Subcutaneous abdominal adipose tissue (tissue), 5 donors: ENCODE measurements around the gene NUP214.

Experiments used
- H3K27ac ChIP-seq: one replicate; pipeline ENCODE4 v1.7.0; 2013; ENCODE audit warnings: low read depth, mild to moderate bottlenecking, inconsistent platforms, low read length, moderate library complexity
- H3K27me3 ChIP-seq, 5 donors: one replicate each; pipeline ENCODE4 v1.7.0; 2013; ENCODE audit warnings: low read length in 5 of 5, inconsistent platforms in 1 of 5; ENCODE audit not compliant: control insufficient read depth in 5 of 5, insufficient read depth in 4 of 5
- H3K36me3 ChIP-seq, 5 donors: one replicate each; pipeline ENCODE4 v1.7.0; 2013; ENCODE audit warnings: low read length in 5 of 5; ENCODE audit not compliant: control insufficient read depth in 5 of 5, insufficient read depth in 5 of 5
- H3K4me1 ChIP-seq, 5 donors: one replicate each; pipeline ENCODE4 v1.7.0; 2013; ENCODE audit warnings: low read length in 5 of 5, mild to moderate bottlenecking in 3 of 5, moderate library complexity in 1 of 5; ENCODE audit not compliant: control insufficient read depth in 5 of 5, insufficient read depth in 5 of 5
- H3K4me3 ChIP-seq, 5 donors: one replicate each; pipeline ENCODE4 v1.7.0; 2013; ENCODE audit warnings: low read length in 5 of 5, low read depth in 1 of 5
- H3K9ac ChIP-seq, 5 donors: one replicate each; pipeline ENCODE4 v1.7.0; 2013; ENCODE audit warnings: low read length in 5 of 5, mild to moderate bottlenecking in 4 of 5, moderate library complexity in 3 of 5
- H3K9me3 ChIP-seq, 5 donors: one replicate each; pipeline ENCODE4 v1.7.0; 2013; ENCODE audit warnings: low read length in 5 of 5; ENCODE audit not compliant: control insufficient read depth in 5 of 5
- donor health status: healthy.
- donor health status: healthy.
- donor health status: healthy.
- donor health status: healthy.
- donor health status: healthy.

The NUP214 gene

GRCh38 chr9:131125038-131125287 is 423 bp upstream of the NUP214 start:
- Histone ChIP-seq H3K9ac (peak overlapping the region; percentile 79 to 98 (median 88)), H3K4me3 (peak overlapping the region; percentile 78 to 100 (median 88)), H3K27me3 (no peaks in the 10 kb centered on the region), H3K27ac (peak overlapping the region; percentile 84), H3K9me3 (no peaks in the 10 kb centered on the region), H3K36me3 (peaks cover 19 to 51% (median 49%) of the 10 kb centered on the region in 5 donors), H3K4me1 (peaks cover 7 to 21% (median 19%) of the 10 kb centered on the region in 5 donors)

GRCh38 chr9:131126059-131126426 is 657 bp downstream of the NUP214 start:
- H3K9me3 ChIP-seq: no peaks in the 10 kb centered on the region

GRCh38 chr9:131129183-131129582 is 3.8 kb downstream of the NUP214 start:
- no peak overlapping the region for H3K4me3 ChIP-seq
- H3K9me3 ChIP-seq: no peaks in the 10 kb centered on the region
- H3K4me1 ChIP-seq: peaks cover 7 to 21% (median 19%) of the 10 kb centered on the region in 5 donors
- H3K36me3 ChIP-seq: peaks cover 42 to 67% (median 63%) of the 10 kb centered on the region in 5 donors
- no peaks in the 10 kb centered on the region for H3K27me3 ChIP-seq
- H3K27ac ChIP-seq: no peak overlapping the region
- no peak overlapping the region for H3K9ac ChIP-seq

More at GRCh38 chr9:131126059-131126426, 657 bp downstream of the NUP214 start:
- H3K36me3 ChIP-seq: peaks cover 27 to 51% (median 49%) of the 10 kb centered on the region in 5 donors
- H3K9ac ChIP-seq: peak overlapping the region; percentile 89 to 99 (median 93)
- H3K27ac ChIP-seq: peak overlapping the region; percentile 84
- peaks cover 7 to 21% (median 19%) of the 10 kb centered on the region in 5 donors for H3K4me1 ChIP-seq
- peak overlapping the region; percentile 85 to 100 (median 98) for H3K4me3 ChIP-seq
- H3K27me3 ChIP-seq: no peaks in the 10 kb centered on the region

DNA sequence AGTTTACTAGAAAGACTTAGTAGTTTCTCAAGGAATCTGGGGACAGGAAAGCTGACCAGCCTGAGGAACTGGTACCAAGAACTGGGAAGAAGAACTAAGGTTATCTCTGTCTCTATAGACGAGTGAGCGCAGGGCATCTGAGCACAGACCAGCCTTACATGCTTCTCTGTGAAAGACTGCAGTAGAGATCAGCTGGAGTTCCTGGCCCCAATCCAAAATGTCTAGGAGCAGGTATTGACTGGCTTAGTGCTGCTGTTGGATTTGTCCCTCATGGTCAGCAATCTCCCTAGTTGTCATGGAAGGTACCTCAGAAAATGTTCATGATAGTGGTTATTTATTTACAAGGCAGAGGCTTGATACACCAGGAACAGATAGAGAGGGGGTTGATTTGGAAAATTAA is 13.3 kb downstream of the NUP214 start:
- H3K4me1 ChIP-seq: no peaks in the 10 kb centered on the region

GRCh38 chr9:131140112-131140511 is 14.7 kb downstream of the NUP214 start:
- H3K27me3 ChIP-seq: no peaks in the 10 kb centered on the region
- H3K9me3 ChIP-seq: no peaks in the 10 kb centered on the region
- H3K27ac ChIP-seq: no peak overlapping the region
- peaks cover 68 to 95% (median 86%) of the 10 kb centered on the region in 5 donors for H3K36me3 ChIP-seq
- no peaks in the 10 kb centered on the region for H3K4me1 ChIP-seq
- H3K4me3 ChIP-seq: no peak overlapping the region
- no peak overlapping the region for H3K9ac ChIP-seq

More for the DNA sequence above, 13.3 kb downstream of the NUP214 start:
- H3K27ac ChIP-seq: no peak overlapping the region
- no peak overlapping the region for H3K4me3 ChIP-seq
- no peaks in the 10 kb centered on the region for H3K9me3 ChIP-seq
- H3K27me3 ChIP-seq: no peaks in the 10 kb centered on the region
- H3K9ac ChIP-seq: no peak overlapping the region
- H3K36me3 ChIP-seq: peaks cover 68 to 95% (median 86%) of the 10 kb centered on the region in 5 donors

DNA sequence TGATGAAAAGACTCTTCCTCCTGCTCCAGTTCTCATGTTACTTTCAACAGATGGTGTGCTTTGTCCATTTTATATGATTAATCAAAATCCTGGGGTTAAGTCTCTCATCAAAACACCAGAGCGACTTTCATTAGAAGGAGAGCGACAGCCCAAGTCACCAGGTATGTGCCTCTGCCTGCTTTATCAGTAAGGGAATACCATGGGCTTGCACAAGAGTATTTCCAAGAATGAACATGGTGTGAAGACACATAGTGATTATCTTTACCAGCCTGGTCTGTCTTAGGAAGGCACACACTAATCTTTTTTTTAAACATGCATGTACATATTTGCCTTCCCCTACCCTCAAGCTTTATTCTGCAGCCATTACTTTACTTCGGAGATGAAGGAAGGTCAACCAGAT is 15.2 kb downstream of the NUP214 start:
- no peaks in the 10 kb centered on the region for H3K9me3 ChIP-seq
- no peaks in the 10 kb centered on the region for H3K4me1 ChIP-seq
- H3K4me3 ChIP-seq: no peak overlapping the region
- H3K9ac ChIP-seq: no peak overlapping the region
- no peaks in the 10 kb centered on the region for H3K27me3 ChIP-seq
- H3K27ac ChIP-seq: no peak overlapping the region
- peaks cover 70 to 95% (median 86%) of the 10 kb centered on the region in 5 donors for H3K36me3 ChIP-seq

DNA sequence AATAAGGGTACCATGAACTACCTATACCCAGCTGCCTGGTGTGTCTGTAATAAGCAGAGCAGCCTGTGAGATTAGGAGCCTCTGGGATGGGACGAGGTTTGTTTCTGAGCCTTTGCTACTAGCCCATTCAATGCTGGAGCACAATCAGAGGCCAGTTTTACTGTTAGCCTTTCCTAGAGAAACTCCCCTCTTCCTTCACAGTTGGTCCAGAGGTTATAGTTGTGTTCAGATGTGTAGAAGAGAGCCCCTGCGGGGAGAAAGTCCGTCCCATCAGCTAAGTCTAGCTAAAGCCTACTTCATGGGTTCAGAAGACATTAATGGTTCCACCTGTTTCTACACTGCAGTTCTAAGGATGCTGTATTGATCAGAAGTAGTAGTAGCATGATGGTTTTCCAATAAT is 16.8 kb downstream of the NUP214 start:
- H3K9ac ChIP-seq: no peak overlapping the region
- no peaks in the 10 kb centered on the region for H3K27me3 ChIP-seq
- H3K9me3 ChIP-seq: no peaks in the 10 kb centered on the region
- H3K27ac ChIP-seq: no peak overlapping the region
- no peak overlapping the region for H3K4me3 ChIP-seq
- peaks cover 66 to 95% (median 85%) of the 10 kb centered on the region in 5 donors for H3K36me3 ChIP-seq
- H3K4me1 ChIP-seq: no peaks in the 10 kb centered on the region

DNA sequence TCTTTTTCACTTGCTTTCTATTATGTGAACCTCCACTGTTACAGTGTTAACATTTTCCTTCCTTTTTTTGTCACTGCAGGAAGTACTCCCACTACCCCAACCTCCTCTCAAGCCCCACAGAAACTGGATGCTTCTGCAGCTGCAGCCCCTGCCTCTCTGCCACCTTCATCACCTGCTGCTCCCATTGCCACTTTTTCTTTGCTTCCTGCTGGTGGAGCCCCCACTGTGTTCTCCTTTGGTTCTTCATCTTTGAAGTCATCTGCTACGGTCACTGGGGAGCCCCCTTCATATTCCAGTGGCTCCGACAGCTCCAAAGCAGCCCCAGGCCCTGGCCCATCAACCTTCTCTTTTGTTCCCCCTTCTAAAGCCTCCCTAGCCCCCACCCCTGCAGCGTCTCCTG is 18.8 kb downstream of the NUP214 start:
- Histone ChIP-seq H3K9me3 (no peaks in the 10 kb centered on the region), H3K4me3 (no peak overlapping the region), H3K27me3 (no peaks in the 10 kb centered on the region), H3K36me3 (peaks cover 69 to 97% (median 88%) of the 10 kb centered on the region in 5 donors), H3K27ac (no peak overlapping the region), H3K4me1 (no peaks in the 10 kb centered on the region), H3K9ac (no peak overlapping the region)

DNA sequence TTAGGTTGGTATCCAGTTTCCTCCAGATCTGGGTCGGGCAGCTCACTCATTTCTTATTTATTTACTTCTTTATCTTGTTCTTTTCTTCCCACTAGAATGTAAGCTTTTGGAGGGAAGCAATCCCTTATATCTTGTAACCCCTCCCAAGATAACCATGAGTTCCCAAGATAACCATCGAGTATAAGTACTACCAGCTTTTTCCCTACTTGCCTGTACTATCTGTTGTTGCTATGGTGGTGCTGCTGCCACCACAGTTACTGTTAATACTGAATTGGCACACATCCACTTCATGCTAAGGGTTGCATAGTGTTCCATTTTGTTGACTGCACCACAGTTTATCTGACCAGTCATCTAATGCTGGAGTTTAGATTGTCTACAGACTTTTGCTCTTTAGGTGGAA is 19.9 kb downstream of the NUP214 start:
- no peak overlapping the region for H3K27ac ChIP-seq
- H3K27me3 ChIP-seq: no peaks in the 10 kb centered on the region
- H3K4me1 ChIP-seq: no peaks in the 10 kb centered on the region
- no peak overlapping the region for H3K9ac ChIP-seq
- no peaks in the 10 kb centered on the region for H3K9me3 ChIP-seq
- H3K4me3 ChIP-seq: no peak overlapping the region
- peaks cover 66 to 97% (median 88%) of the 10 kb centered on the region in 5 donors for H3K36me3 ChIP-seq

DNA sequence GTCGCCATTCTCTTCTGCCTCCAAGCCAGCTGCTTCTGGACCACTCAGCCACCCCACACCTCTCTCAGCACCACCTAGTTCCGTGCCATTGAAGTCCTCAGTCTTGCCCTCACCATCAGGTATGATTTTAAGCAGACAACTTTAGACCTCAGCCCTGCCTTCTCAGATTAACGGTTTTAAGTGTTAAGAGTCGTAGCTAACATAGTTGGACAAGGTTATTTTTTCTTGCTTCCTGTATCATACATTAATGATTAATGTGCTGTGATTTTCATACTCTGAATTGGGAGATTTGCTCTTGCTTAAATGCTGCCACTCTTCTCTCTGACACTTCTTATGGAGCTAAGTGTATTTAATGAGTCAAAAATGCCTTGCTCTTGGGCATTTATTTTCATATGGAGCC is 20.8 kb downstream of the NUP214 start:
- Histone ChIP-seq H3K36me3 (peaks cover 66 to 97% (median 87%) of the 10 kb centered on the region in 5 donors), H3K27ac (no peak overlapping the region), H3K9ac (no peak overlapping the region), H3K4me1 (no peaks in the 10 kb centered on the region), H3K27me3 (no peaks in the 10 kb centered on the region), H3K9me3 (no peaks in the 10 kb centered on the region), H3K4me3 (no peak overlapping the region)

GRCh38 chr9:131148276-131148675 is 22.9 kb downstream of the NUP214 start:
- Histone ChIP-seq H3K36me3 (peaks cover 70 to 97% (median 93%) of the 10 kb centered on the region in 5 donors), H3K4me3 (no peak overlapping the region), H3K27me3 (no peaks in the 10 kb centered on the region), H3K9me3 (no peaks in the 10 kb centered on the region), H3K4me1 (no peaks in the 10 kb centered on the region), H3K27ac (no peak overlapping the region), H3K9ac (no peak overlapping the region)
